K562 (cell line): ENCODE measurements around the gene HOXB1. TPM values are rescaled to one million over a fixed set of nuclear protein-coding genes. Genes with fewer than 3 reads are reported as not detected.

Experiments
- ARNT ChIP-seq, 2 experiments: fragments of 450-650 bp; IDR thresholded peaks; 2 replicates each; pipeline ENCODE4 v1.6.1; 2016; ENCODE audit warnings: mild to moderate bottlenecking in 1 of 2
- BACH1 ChIP-seq: fragments of 200-800 bp; sonication (Bioruptor generic); IDR thresholded peaks from 2 replicates; pipeline ENCODE4 v1.6.1; 2016; ENCODE audit warnings: missing genetic modification characterization, missing compliant biosample characterization
- CBX8 ChIP-seq: fragments of 200-600 bp; sonication (generic); IDR thresholded peaks from 2 replicates; pipeline ENCODE4 v1.6.1; 2012; ENCODE audit warnings: borderline replicate concordance, mixed run types, low read depth, mild to moderate bottlenecking, moderate library complexity, mixed read lengths, low read length, control low read depth, inconsistent platforms; ENCODE audit not compliant: poor library complexity, severe bottlenecking; ENCODE audit errors: extremely low read depth
- CREB5 ChIP-seq: fragments of 250-450 bp; sonication (Bioruptor Pico); IDR thresholded peaks from 2 replicates; pipeline ENCODE4 v1.5.0; 2020; ENCODE audit warnings: mild to moderate bottlenecking
- E2F6 ChIP-seq, 2 experiments: IDR thresholded peaks; 2 replicates each; pipeline ENCODE4 v1.6.1; 2011; ENCODE audit warnings: borderline replicate concordance in 1 of 2, control low read depth in 1 of 2, low read depth in 1 of 2, low read length in 1 of 2, mild to moderate bottlenecking in 1 of 2, mixed read lengths in 1 of 2, moderate library complexity in 1 of 2; ENCODE audit not compliant: insufficient read depth in 1 of 2, insufficient read length in 1 of 2, poor library complexity in 1 of 2, severe bottlenecking in 1 of 2; ENCODE audit errors: extremely low read depth in 1 of 2
- ELK3 ChIP-seq: fragments of 450-650 bp; formaldehyde crosslinking; IDR thresholded peaks from 2 replicates; pipeline ENCODE4 v1.4.0; 2020; ENCODE audit warnings: mild to moderate bottlenecking
- FOS ChIP-seq: IDR thresholded peaks from 3 replicates; pipeline ENCODE4 v1.6.1; 2011; ENCODE audit not compliant: insufficient read length; ENCODE audit errors: extremely low read depth
- ID3 ChIP-seq, 2 experiments: fragments of 250-450 bp in 1 of 2; fragments of 450-650 bp in 1 of 2; sonication (Bioruptor Pico) in 1 of 2; IDR thresholded peaks; 2 replicates each; pipeline versions ENCODE4 v1.6.1 to v1.8.0; 2016 to 2021; ENCODE audit warnings: mild to moderate bottlenecking in 2 of 2, moderate library complexity in 2 of 2, missing compliant biosample characterization in 1 of 2, missing genetic modification characterization in 1 of 2
- MED1 ChIP-seq: sonication (generic); formaldehyde crosslinking; IDR thresholded peaks from 2 replicates; pipeline ENCODE4 v1.8.1; 2023; ENCODE audit warnings: missing genetic modification reagents, borderline replicate concordance
- MYNN ChIP-seq, 2 experiments: sonication (generic); formaldehyde crosslinking in 1 of 2; IDR thresholded peaks; 2 replicates each; pipeline versions ENCODE4 v1.5.0 to v1.6.1; 2016 to 2020; ENCODE audit warnings: antibody characterized with exemption in 1 of 2, missing genetic modification reagents in 1 of 2
- PHF21A ChIP-seq: fragments of 450-650 bp; IDR thresholded peaks from 2 replicates; pipeline ENCODE4 v1.6.1; 2017; ENCODE audit warnings: low read depth, borderline replicate concordance
- SNAPC5 ChIP-seq: fragments of 250-450 bp; sonication (Bioruptor Pico); IDR thresholded peaks from 2 replicates; pipeline ENCODE4 v1.8.0; 2021; ENCODE audit warnings: moderate library complexity, mild to moderate bottlenecking, inconsistent platforms
- TFAP4 ChIP-seq: sonication (generic); formaldehyde crosslinking; IDR thresholded peaks from 2 replicates; pipeline ENCODE4 v1.8.0; 2022; ENCODE audit warnings: missing genetic modification reagents, mild to moderate bottlenecking, moderate library complexity, borderline replicate concordance
- ZBTB9 ChIP-seq: fragments of 450-650 bp; formaldehyde crosslinking; IDR thresholded peaks from 2 replicates; pipeline ENCODE4 v1.4.0; 2020; ENCODE audit warnings: mild to moderate bottlenecking, moderate library complexity
- ZC3H8 ChIP-seq: fragments of 450-650 bp; IDR thresholded peaks from 2 replicates; pipeline ENCODE4 v1.6.1; 2017
- ZFPM2 ChIP-seq: fragments of 250-450 bp; sonication (Bioruptor Pico); IDR thresholded peaks from 2 replicates; pipeline ENCODE4 v1.5.1; 2022; ENCODE audit warnings: mild to moderate bottlenecking
- ZNF224 ChIP-seq: sonication (generic); formaldehyde crosslinking; IDR thresholded peaks from 2 replicates; pipeline ENCODE4 v1.8.0; 2022; ENCODE audit warnings: mild to moderate bottlenecking, missing genetic modification reagents
- ZNF316 ChIP-seq: fragments of 450-650 bp; IDR thresholded peaks from 2 replicates; pipeline ENCODE4 v1.6.1; 2016
- ZZZ3 ChIP-seq: fragments of 450-650 bp; IDR thresholded peaks from 2 replicates; pipeline ENCODE4 v1.6.1; 2016; ENCODE audit warnings: antibody characterized with exemption, mild to moderate bottlenecking, moderate library complexity
- polyA plus RNA-seq, 8 experiments: library from polyadenylated mRNA; depleted of rRNA in 4 of 8; stranded (reverse) in 5 of 8; unstranded in 3 of 8; fragments of >200 nt; fragmentation: Nextera tagmentation in 2 of 8; fragmentation: Illumina TruSeq in 1 of 8; extraction: Ambion mirVana in 2 of 8; extraction: Trizol in 1 of 8; gene quantifications; 2 replicates each; pipeline versions ENCODE4 v1.2.1 to v1.2.3, GENCODE V29; 2011 to 2014; ENCODE audit warnings: inconsistent platforms in 1 of 8, missing spikeins in 1 of 8
- total RNA-seq, 7 experiments: library from RNA; depleted of rRNA in 6 of 7; stranded (reverse); fragments of >200 nt in 6 of 7; fragmentation: Illumina TruSeq in 2 of 7; extraction: Trizol in 2 of 7; gene quantifications; 2 replicates each; pipeline versions ENCODE4 v1.2.1 to v1.2.3, GENCODE V29; 2011 to 2021; ENCODE audit warnings: low replicate concordance in 1 of 7

The HOXB1 gene
- total and polyA plus RNA-seq, 9 of the 15 experiments (the other 6 are each of a cell fraction or from before 2014, with no cell fraction given), result 0.04 TPM; not detected in 8

- no peak for TF ChIP-seq ELK3
- TF ChIP-seq E2F6 (IDR thresholded peaks at IDR 0.05; ENCODE audit: borderline replicate concordance in 1 of 2, extremely low read depth in 1 of 2, insufficient read depth in 1 of 2, insufficient read length in 1 of 2, low read depth in 1 of 2, low read length in 1 of 2, poor library complexity in 1 of 2, severe bottlenecking in 1 of 2), result no peak
- TF ChIP-seq FOS, result no peak
- no peak for TF ChIP-seq ZBTB9 (CRISPR knock-in tag)
- TF ChIP-seq ZNF224, result no peak
- no peak for TF ChIP-seq BACH1
- no peak for TF ChIP-seq CREB5
- TF ChIP-seq ZC3H8, result no peak
- TF ChIP-seq TFAP4 (CRISPR knock-in tag), result peak; percentile 92
- no peak for TF ChIP-seq CBX8
- no peak for TF ChIP-seq ZFPM2 (CRISPR knock-in tag)
- 0 out of 4 replicates have a peak, but pooled peaks of 1 of the 2 experiments have one; percentile 53 for TF ChIP-seq ARNT (IDR thresholded peaks at IDR 0.05)
- no peak for TF ChIP-seq SNAPC5 (CRISPR knock-in tag)
- no peak for TF ChIP-seq ZNF316
- TF ChIP-seq MED1 (CRISPR knock-in tag), result no peak
- no peak for TF ChIP-seq MYNN (IDR thresholded peaks at IDR 0.05)
- TF ChIP-seq MYNN (CRISPR knock-in tag; IDR thresholded peaks at IDR 0.05), result no peak
- TF ChIP-seq ID3 (CRISPR knock-in tag; IDR thresholded peaks at IDR 0.05), result no peak
- TF ChIP-seq ID3 (tag; IDR thresholded peaks at IDR 0.05), result no peak
- TF ChIP-seq PHF21A, result 0 out of 2 replicates have a peak, but pooled peaks have one; percentile 59
- TF ChIP-seq ZZZ3, result no peak
Measured at GRCh38 chr17:48500435-48501426, 30.1 kb downstream of the HOXB1 start (continued).
